Renal cortical epithelial cell (primary cell): Measurements from ENCODE around the gene SNX18. TPM values are rescaled to one million over a fixed set of nuclear protein-coding genes. Genes with fewer than 3 reads are reported as not detected.
"Not testable (repeated sequence)": the region's sequence is repeated elsewhere in the genome, so short reads cannot be mapped to it uniquely, and the experiment has no call there.

Experiments
- DNase-seq: peaks from one replicate; pipeline ENCODE4 v3.0.0-alpha.2; 2011; ENCODE audit warnings: low read depth
- total RNA-seq: library from RNA; depleted of rRNA; stranded (reverse); fragments of >200 nt; gene quantifications from 2 replicates; pipeline ENCODE4 v1.2.3, GENCODE V29; 2014

SNX18 gene, protein sequence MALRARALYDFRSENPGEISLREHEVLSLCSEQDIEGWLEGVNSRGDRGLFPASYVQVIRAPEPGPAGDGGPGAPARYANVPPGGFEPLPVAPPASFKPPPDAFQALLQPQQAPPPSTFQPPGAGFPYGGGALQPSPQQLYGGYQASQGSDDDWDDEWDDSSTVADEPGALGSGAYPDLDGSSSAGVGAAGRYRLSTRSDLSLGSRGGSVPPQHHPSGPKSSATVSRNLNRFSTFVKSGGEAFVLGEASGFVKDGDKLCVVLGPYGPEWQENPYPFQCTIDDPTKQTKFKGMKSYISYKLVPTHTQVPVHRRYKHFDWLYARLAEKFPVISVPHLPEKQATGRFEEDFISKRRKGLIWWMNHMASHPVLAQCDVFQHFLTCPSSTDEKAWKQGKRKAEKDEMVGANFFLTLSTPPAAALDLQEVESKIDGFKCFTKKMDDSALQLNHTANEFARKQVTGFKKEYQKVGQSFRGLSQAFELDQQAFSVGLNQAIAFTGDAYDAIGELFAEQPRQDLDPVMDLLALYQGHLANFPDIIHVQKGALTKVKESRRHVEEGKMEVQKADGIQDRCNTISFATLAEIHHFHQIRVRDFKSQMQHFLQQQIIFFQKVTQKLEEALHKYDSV
- 11.6 and 16.7 TPM in 2 replicates for total RNA-seq

DNA sequence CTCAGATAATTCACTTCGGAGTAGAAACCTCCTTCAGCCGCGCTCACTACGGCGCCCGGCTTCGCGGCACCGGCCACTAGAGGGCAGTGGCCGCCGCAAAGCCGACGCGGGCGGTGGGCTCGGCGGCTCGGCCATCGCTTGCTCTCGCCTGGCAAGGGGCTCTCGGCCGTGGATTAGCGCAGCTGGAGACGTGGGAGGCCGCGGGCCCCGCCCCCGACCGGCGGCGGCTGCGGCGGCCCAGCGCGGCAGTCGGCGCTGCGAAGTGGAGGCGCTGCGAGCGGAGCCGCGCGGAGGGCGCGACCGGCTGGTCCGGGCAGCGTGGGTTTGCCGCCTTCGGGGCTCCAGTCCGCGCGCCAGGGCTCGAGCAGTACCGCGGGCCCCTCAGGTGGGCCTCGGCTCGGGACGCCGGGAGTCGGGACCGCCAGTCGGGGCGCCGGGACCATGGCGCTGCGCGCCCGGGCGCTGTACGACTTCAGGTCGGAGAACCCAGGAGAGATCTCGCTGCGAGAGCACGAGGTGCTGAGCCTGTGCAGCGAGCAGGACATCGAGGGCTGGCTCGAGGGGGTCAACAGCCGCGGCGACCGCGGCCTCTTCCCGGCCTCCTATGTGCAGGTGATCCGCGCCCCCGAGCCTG is at the start of gene SNX18:
SNX18 (plus strand) TSS at position 248 of the 634 bp plus-strand sequence; CDS start at position 442, 194 bp downstream.
- DNase-seq: peak; percentile 64

DNA sequence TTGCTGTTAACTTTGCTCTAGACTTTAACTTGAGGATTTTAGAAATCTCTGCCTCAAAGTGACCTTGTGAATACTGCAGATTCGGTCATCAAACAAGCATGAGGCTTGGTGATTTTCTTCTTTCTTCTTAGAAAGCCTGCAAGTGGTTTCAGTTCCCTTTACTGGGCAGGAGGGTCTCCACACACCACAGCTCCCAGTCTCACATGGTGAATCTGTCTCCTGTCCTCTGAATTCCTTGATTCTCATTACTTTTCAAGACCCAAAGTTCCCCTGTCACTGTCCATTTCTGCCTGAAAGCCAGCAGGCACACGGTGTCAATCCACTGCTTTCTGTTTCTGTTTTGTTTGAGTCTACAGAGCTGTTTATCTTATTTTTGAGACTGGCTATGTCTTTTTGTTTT is 47.9 kb upstream of the SNX18 start:
- no peak for DNase-seq

DNA sequence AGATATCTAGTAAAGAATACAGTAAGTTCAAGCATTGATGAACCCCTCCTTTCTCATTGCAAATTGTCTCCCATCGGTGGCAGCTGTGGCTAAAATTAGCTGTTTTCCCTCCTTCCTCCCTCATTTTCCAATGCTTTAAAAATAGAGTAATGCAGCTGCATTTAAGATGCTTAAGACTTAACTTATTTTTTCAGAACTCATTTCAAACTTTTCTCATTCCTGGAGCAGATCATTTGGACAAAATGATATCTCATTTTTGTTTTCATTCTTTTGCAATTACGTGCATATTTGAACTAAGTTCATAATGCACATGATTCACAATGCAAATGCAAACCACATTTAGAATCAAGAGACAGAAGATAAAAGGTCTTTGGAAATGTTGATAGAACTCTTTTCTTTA is 47.4 kb upstream of the SNX18 start:
- DNase-seq: no peak

DNA sequence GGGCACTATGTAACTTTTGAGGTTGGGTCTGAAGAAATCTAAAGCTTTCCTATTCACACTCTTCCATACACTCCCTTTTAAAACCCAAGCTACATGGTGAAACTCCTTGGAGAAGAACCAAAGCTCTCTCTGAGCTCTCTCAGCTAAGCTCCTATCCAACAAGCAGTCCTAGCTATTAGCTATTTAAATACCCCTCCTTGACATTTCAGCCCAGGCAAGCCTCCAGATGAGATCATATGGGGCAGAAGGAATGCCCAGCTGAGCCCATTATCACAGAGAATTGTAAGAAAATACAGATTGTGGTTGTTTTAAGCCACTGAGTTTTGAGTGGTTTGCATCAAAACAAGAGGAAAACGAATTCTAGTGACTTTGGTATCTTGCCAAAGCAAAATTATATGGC is 46.9 kb upstream of the SNX18 start:
- DNase-seq: no peak

DNA sequence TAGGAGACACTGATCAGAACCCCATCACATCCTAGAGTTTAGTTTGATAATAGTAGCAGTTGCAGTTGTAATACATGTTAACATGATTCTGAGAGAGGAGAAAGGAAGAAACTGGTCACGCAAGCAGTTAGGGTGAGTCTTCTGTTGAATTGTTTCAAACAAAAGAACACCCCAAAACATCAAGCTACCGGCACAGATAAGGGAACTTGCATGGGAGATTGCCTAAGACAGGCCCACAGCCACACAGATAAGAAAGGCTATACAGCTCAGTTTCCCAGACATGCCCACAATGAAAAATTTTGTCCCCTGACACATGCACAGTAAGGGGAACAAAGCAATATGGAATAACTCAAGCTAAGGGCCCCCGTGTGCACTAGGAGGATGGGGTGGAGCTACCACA is 46.2 kb upstream of the SNX18 start:
- DNase-seq: no peak

DNA sequence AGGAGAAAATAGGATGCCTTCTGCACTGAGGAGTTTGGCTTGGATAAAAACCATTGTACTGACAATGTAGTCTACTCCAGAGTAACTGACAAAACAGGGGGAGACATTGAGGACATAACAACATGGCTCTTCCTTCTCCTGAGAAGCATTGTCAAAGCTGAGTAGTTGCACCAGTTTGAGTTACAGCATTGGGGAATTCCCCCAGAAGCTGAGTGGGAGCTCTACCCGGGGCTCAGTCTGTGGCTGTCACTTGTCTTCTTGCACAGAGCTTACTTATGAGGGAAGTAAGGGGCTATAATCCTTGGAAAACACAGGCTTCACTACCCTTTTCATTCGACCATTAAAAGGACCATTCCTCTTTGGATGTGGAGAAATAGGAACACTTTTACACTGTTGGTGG is 40.9 kb upstream of the SNX18 start:
- no peak for DNase-seq

DNA sequence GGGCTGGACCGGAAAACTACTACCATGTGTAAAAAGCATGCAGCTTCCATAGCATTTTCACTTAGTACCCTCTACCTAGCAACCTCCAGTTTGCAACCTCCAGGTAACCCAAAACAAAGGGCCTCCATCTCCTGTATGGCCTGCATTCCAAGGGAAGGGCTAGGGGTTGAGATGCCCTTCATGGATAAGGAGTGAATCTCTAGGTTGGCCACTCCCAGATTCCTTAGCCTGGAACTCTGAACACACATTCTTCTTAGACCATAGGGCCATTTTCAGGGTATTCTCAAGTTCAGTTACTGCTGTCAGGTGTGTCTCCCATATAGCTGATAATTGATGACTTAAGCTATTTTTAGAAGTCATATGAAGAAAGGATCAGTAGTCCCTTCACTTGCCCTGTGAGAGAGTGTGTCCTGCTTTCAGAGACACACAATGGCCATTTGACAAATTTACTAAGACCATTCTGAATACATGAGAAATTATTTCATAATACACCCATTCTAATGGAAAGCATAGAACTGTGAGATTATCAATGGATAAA is 39.5 kb upstream of the SNX18 start:
- DNase-seq: no peak

DNA sequence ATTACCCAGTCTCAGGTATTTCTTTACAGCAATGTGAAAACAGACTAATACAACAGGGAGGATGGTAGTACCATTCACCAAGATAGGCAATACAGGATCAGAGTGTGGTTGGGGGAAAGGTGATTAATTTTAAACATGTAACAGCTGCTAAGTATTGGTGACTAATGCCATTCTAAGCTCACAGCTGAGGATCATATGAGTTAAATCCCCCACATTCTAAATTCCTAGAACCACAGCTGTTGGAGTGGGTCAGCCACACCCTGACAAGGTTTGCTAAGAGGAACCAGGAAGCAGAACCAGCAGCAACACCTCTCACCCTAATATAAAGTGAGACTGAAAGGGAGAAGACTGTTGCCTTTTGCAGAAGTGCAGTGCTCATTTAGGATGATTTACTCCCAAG is 37.3 kb upstream of the SNX18 start:
- peak; percentile 43 for DNase-seq

DNA sequence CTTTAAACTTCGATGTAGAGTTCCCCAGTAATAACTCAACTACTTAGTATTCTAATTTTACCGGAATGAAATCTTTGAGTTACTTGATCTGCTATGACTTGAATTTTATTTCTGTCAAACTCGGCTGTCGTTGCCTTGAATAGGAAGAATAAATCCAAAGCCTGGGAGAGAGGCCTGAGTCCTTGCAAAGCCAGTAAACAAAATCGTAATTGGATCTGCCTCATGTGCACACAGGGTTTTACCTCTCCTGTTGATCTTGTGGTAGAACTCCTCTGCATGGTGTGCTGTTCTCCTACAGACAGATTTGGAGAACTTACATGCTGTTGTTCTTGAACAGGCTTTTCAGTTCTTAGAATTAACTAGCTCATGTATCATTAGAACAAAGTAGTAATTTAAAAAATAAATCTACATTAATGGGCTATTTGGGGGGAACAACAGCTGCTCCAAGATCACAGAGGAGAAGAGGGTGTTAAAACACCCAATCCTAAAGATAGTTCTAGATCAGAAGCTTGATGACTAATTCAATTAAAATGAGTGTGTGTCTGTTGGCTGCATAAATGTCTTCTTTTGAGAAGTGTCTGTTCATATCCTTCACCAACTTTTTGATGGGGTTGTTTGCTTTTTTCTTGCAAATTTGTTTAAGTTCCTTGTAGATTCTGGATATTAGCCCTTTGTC is 33.2 kb upstream of the SNX18 start:
- DNase-seq: no peak

DNA sequence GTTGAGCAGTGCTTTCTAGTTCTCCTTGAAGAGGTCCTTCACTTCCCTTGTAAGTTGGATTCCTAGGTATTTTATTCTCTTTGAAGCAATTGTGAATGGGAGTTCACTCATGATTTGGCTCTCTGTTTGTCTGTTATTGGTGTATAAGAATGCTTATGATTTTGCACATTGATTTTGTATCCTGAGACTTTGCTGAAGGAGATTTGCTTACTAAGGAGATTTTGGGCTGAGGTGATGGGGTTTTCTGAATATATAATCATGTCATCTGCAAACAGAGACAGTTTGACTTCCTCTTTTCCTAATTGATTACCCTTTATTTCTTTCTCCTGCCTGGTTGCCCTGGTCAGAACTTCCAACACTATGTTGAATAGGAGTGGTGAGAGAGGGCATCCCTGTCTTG is 31.9 kb upstream of the SNX18 start:
- not testable (repeated sequence) for DNase-seq

DNA sequence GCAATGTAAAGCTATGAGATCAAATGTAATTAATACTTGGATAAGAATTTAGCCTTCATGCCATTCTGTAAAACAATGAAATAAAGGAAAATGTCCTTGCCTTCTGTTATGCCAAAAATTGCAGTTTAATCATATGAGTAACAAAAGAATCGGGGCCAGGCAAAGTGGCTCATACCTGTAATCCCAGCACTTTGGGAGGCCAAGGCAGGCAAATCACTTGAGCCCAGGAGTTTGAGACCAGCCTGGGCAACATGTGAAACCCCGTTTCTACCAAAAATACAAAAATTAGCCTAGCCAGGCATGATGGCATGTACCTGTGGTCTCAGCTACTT is 27.9 kb upstream of the SNX18 start:
- DNase-seq: not testable (repeated sequence)

DNA sequence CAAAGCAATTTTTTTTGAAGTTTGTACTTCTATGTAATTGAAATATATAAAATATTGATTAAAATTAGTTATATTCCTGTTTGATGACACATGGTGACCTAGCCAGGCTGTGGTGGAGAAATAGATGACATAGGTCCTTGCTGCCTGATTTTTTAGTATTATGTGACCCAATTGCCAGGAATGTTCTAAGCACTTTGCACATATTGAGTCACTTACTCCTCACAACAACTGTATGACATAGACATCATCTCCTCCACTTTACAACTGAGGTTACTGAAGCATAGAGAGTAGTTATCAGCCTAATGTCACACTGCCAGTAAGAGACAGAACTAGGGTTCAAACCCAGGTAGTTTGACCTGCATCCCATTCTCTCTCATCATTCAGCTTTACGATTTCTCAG is 26.2 kb upstream of the SNX18 start:
- peak; percentile 16 for DNase-seq

DNA sequence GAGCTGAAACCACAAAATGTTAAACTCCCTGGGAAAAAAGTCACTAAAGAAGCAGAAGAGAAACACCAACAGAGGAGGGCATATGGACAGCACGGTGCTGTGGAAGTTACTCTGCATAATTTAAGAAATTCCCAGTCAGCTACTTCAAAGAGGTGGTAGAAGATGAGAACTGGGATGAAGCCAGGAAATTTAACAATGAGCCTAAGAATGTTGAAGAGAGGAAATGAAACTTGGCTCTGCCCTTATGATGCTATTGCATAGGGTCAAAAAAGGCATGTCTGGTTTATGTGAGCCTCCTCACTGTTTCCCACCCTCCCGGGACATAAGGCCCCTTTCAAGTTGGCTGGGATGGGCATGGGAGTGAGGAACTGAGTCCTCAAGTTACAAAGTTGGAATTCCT is 25.4 kb upstream of the SNX18 start:
- no peak for DNase-seq

DNA sequence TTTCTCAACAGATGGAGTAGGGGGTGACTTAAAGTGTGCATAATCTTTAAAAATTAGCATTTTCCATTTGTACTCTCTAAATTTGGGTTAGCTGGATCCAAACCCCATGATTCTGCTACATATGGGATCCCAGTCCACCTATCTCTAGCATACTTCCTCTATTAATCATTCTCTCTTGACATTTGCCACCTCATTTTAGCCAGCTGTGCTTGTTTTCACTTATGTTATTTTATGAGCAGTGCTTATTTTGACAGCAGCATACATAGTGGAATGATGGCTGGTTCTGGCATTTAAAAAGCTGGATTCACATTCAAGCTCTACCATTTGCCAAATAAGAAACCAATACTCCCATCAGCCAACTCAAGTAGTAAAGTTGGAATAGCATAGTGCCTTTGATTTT is 22.5 kb upstream of the SNX18 start:
- no peak for DNase-seq

DNA sequence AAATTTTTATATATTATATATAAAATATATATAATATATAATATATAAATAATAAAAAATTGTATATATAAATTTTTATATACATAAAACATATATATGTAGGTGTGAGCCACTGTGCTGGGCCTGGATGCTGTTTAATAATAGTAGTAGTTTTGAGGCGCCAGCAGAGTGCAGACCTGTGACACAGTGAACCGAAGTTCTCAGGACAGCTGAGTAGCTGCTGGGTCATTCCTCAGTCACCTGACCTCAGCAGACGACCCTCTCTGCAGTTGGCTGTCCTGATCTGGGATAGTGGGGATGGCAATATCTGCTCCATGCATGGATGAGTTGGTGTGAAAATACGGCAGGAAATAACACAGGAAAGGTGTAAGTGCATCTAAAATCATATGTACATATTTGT is 3.3 kb upstream of the SNX18 start:
- peak; percentile 75 for DNase-seq

DNA sequence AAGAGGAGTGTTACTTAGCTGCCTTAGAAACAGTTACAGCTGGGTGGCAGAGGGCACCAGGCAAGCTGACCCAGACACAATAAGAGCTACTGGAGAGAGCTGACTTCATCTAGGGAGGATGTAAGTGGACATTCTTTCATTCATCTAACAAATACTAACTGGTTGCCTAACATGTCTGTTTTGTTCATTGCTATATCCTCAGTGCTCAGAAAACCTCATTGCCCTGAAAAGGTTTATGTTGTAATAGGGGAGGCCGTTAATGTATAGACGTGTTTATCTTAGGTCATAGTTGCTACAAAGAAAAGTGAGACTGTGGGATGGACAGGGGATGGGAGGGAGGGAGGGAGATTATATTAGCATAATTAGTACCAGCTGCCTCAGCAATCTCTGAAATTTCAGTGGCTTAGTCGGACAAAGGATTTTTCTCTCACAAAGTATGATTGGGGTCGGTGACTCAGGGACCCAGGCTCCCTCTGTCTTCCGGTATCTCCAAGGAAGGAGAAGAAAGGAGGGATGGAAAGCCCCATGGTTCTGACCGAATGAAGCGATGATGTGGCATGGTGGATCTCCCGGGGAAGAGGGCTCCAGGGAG is 2.6 kb upstream of the SNX18 start:
- DNase-seq: peak; percentile 91

DNA sequence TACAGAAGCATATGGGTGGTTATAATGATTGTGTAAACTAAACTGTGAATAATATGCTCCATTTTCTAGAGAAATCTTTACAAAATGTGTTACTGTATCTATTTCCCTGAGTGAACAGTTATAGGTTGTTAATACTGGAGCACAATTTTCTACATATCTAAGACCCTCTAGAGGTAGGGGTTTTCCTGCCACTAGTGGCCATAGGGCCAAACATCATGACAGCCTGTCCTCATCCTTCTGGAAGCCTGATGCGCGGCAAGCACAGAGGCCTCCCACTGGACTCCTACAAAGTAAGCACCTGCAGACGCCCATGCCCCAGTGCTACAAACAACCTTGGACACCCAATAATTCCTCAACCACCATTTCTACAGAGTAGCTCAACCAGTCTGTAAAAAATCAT is 1.9 kb upstream of the SNX18 start:
- DNase-seq: no peak

DNA sequence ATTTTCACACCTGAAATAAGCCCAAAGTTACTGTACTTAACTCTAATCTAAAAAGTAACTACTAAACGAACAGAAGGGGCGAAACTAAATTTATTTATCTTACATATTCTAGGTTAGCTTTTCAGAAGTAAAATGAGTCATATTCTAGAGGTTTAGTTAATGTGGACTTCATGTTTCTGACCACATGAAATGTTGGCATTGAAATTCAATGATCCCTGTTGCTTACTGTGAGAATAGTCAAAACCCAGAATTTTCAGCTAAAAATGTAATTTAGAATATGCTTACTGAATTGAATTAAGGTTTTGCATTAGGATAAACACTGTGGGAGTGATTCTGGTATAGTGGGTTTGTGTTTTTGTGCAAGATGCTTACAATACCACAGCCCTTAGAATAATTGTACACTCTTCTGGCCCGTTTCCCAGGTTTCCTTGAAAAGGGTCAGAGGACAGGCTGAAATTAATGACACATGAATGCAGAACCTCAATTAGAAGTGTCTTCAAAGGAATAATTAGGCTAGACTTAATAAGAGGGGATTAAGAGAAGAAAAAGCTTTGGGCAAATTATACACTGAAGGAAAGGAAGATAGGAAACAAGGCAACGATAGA is 1.4 kb upstream of the SNX18 start:
- peak; percentile 61 for DNase-seq

DNA sequence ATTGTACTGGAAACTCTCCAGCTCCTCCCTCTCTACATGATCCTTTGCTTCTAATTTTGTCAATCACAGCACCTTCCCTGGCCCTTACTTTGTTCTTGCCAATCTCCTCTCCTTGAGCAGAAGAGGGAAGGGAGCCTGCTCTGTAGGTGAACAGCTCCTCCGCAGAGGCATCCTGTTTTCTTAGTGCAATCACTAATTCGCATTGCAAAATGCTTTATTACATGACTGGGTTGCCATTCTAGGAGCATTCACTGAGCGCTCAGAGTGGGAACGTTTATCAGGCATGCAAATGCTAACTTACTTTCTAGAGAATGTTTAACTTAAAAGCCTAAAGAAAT is 416 bp upstream of the SNX18 start:
- peak; percentile 60 for DNase-seq

DNA sequence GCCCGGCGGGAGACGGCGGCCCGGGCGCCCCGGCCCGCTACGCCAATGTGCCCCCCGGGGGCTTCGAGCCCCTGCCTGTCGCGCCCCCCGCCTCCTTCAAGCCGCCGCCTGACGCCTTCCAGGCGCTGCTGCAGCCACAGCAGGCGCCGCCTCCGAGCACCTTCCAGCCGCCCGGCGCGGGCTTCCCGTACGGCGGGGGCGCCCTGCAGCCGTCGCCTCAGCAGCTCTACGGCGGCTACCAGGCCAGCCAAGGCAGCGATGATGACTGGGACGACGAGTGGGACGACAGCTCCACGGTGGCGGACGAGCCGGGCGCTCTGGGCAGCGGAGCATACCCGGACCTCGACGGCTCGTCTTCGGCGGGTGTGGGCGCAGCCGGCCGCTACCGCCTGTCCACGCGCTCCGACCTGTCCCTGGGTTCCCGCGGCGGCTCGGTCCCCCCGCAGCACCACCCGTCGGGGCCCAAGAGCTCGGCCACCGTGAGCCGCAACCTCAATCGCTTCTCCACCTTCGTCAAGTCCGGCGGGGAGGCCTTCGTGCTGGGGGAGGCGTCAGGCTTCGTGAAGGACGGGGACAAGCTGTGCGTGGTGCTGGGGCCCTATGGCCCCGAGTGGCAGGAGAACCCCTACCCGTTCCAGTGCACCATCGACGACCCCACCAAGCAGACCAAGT is 723 bp downstream of the SNX18 start:
- no peak for DNase-seq
